ENCODE measurements around the gene CYP27B1.
A peak's percentile ranks its signal among the peaks of the same experiment; 100 is the strongest.

CYP27B1 gene, protein sequence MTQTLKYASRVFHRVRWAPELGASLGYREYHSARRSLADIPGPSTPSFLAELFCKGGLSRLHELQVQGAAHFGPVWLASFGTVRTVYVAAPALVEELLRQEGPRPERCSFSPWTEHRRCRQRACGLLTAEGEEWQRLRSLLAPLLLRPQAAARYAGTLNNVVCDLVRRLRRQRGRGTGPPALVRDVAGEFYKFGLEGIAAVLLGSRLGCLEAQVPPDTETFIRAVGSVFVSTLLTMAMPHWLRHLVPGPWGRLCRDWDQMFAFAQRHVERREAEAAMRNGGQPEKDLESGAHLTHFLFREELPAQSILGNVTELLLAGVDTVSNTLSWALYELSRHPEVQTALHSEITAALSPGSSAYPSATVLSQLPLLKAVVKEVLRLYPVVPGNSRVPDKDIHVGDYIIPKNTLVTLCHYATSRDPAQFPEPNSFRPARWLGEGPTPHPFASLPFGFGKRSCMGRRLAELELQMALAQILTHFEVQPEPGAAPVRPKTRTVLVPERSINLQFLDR

GRCh38 chr12:57766464-57767304 lies at the start of gene CYP27B1:
Gene CYP27B1, minus strand, starts transcription at chr12:57767078. Its CDS starts 37 bp downstream, at chr12:57767041.
- peak; percentile 64 for DNase-seq

- DNase-seq, result peak; percentile 37
Observed at GRCh38 chr12:57816001-57816854, 49.4 kb upstream of the CYP27B1 start.

DNA sequence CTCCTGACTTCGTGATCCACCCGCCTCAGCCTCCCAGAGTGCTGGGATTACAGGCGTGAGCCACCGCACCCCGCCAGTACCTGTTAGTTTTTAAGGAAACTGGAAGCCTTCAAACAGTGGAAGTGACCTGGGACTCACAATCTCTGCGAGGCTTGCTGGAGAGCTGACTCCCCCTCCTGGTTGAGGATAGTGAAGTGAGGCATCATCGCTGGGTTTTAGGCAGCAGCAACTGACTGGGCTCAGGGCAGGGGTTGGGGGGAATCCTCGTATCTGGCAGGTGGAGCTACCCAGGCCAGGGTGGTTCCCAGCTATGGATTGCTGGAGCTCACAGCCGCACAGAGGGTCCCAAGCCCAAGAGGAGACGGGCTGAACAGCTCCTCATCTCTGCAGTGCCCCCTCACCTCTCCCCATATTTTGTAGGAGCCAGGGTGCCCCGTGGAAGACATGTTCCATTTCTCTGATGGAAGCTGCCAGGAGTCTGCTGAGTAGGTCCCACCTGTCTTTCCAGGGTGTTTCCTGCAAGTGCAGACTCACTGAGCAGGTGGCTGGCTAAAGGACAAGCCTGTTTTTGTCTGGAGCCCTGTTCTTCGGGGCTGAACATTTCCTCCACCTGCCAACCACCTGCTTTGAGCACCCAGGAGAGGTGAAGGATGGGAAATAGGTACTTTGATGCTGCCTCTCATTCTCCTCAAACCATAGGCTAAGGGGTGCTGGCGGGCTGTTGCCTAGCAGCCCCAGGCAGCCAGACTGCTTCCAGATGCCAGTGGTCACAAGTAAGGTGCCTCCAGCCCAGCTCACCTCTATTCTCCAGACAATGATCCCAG lies 48.5 kb upstream of the CYP27B1 start:
- DNase-seq, result peak; percentile 95

DNA sequence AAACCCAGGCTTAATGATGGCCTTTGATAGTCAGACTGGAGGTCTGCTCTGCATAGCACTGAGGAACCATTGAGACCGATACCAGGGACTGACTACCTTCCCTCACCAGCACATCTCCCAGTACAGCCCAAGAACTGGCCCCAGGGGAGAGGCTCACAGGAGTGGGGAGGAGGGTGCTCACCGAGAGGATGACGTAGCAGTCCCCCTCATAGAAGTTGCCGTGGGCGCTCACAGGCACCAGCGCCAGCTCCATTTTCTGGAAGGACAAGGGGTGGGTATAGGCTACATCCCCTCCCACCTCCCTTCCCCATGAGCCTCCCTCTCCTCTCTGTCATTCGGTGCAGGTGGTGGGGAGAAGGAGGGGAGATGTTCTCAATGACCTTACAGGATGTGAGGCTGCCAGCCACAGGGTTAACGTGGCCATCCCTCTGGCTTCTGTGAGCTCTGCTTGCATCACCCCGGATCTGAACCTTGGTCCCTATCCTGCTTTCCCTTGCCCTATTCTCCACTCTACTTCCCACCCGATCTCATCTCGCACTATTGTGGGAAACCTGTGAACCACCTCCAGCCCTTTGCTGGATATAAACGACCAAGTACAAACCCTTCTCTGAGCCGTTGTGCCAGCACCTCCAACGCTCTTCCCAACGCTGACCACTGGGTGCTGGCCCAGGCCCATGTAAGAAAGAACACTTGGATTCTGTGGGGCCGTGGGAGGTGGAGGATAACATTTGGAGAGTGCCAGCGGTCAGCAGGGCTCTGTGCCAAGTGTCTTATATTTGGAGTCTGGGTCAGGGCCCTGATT lies 47.3 kb upstream of the CYP27B1 start:
- no peak for DNase-seq

DNA sequence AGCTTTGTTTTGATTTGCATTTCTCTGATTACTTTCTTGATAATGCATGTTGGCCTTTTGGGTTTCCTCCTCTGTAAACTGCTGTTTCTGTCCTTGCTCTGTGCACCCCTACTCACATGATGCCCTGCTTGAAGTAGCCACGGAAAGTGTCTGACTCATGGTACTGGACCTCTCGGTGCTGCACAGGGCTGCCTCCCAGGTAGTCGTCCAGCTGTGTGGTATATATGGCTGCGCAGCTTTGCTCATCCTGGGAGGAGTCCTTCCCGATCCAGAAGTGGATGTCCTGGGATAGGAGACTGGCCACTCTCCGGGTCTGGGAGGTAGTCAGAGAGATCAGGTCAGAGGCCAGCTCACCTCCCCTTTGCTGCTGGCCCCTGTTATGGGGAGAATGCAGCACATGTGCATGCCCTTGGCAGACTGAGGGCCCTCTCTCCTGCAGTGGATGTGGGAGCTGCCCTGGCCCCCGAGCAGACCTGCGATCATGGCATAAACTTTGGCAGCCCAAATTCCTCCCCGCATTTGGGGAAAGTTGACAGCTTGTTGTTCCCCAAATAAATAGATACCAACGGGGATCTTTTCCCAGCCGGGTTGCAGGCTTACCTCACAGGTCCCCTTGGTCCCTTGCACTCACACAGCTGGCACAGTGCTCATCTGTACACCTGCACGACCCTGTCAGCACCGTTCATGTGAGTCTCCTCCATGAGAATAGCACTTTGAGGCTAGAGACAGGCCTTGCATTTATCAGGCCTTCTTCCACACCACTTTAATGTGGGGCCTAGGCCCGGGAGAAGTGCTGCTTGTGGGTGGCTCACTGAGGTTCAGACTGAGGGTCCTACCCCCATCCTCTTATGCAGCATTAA lies 46.5 kb upstream of the CYP27B1 start:
- DNase-seq, result no peak

GRCh38 chr12:57811028-57811755 lies 44.3 kb upstream of the CYP27B1 start:
- peak; percentile 75 for DNase-seq

GRCh38 chr12:57810450-57810849 lies 43.6 kb upstream of the CYP27B1 start:
- DNase-seq, result no peak

GRCh38 chr12:57809425-57809824 lies 42.5 kb upstream of the CYP27B1 start:
- DNase-seq, result peak; percentile 40

DNA sequence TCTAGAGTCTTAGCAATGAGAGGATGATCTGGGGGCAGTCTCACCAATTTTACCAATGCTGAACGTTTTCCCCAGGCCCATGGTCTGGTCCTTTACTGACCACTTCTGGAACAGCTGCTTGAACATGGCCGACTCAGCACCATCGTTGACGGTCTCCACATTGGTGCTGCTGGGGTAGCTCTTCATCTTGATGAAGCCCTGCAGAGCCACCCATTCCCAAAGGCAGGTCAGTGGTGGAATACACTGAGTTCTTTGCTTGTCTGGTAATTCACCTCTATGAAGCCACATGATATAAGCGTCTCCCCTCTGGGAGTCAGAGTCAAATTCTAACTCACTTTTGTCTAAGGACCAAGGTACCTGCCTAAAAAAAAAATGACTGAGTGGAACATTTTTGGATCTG lies 41.5 kb upstream of the CYP27B1 start:
- DNase-seq, result no peak

- DNase-seq, result no peak
Observed at GRCh38 chr12:57807285-57807684, 40.4 kb upstream of the CYP27B1 start.

GRCh38 chr12:57806677-57807076 lies 39.8 kb upstream of the CYP27B1 start:
- DNase-seq, result no peak

DNA sequence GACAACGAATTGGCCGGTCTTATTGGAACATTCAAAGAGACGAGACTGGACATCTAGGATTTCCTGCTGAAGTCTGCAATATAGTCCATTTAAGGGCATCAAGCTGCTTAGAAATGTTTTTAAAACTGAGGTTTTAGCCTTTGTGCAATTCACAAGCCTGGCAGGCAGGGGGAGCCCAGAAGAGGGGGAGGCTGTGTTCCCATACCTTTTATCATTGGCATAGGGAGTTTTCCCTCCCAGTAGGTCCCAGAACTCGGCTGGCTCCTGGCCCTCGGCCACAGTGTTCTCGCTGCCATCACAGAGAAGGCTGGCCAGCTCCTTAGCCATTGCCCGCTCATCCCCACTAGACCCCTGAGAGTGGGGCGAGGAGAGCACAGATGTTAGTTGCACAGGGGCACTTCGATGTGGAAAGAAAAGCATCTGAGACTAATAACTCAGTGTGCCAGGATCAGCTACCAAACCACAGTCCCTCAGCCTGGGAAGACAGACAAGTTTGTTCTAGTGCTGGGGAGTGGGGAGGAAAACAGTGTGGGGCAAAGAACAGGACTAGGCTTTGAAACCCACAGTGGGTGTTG lies 36.5 kb upstream of the CYP27B1 start:
- peak; percentile 25 for DNase-seq

- DNase-seq, result no peak
Observed at GRCh38 chr12:57802607-57803006, 35.7 kb upstream of the CYP27B1 start.

GRCh38 chr12:57800965-57801364 lies 34.1 kb upstream of the CYP27B1 start:
- no peak for DNase-seq

DNA sequence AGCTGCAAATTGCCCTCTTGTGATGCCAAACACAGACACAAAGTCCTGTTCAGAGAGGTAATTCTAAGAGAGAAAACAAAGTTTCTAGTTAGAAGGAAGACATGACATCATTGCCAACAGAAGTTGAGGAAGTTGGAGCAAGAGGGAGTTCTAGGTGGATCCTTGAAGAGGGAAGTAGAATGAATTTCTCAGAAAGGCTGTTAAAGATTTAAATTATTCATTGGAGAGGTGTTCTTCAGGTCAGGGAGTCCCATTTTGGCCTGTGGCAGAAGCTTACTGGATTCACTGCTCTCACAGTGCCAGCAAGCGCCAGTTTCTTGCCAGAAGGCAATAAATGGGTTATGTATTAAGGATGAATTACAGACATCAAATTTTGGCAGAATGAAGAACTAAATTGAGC lies 31.1 kb upstream of the CYP27B1 start:
- DNase-seq, result no peak

DNA sequence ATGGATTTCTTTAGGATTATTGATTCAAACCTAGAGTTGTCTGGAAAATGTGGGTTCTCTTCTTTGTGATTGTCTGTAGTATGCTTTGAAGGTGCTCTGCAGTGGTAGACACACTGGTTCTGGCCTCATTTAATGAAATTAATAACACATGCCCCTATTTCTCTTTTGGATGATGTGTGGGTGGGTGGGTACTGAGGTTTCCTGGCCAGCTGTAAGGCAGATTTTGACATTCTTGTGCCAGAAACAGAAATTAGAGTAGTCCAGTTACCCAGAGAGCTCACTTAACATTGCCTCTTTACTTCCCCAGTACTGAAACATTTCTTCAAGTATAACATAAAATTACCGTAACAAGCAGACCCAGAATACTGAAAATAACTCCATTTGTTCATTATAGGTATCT lies 30.1 kb upstream of the CYP27B1 start:
- DNase-seq, result no peak

DNA sequence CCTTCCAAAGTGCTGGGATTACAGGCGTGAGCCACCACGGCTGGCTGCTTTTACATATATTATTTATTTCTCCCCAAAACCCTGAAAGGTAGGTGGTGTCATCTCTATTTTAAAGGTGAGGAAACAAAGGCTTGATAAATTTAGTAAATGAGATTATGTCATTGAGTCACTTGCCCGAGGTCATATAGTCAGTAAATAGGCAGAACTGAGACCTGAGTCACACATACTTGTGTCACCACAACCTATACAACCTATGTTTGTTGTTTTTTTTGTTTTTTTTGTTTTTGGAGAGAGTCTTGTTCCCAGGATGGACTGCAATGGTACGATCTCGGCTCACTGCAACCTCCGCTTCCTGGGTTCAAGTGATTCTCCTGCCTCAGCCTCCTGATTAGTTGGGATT lies 28.5 kb upstream of the CYP27B1 start:
- DNase-seq, result no peak

DNA sequence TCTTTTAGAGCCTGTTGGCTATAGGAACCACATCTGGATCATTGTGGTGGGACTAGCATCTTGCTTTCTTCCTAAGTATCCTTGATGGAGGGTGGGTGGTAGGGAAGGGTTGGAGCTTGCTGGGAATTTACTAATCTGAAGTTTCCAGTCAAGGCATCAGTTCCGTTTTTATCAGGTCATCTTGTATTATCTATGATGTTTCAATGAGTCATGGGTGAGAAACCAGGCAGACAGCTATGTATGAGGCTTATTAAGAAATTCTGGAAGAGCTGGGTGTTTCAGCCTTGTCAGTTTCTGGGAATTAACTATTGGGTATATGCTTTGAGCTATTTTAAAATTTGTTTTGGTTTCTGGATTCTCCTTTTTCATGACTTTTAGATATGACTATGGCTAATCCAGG lies 27.0 kb upstream of the CYP27B1 start:
- no peak for DNase-seq

DNA sequence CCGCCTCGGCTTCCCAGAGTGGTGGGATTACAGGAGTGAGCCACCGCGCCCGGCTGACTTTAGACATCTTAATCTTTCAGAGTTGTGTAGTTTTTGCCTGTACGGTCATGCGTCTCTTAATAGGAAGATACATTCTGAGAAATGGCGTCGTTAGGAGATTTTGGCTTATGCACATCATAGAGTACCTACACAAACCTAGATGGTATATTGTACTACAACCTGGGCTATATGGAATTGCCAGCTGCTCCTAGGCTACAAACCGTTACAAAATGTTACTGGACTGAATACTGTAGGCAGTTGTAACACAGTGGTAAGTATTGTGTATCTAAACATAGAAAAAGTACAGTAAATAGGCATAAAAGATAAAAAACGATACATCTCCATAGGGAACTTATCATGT lies 17.0 kb upstream of the CYP27B1 start:
- no peak for DNase-seq

Measured in NCI-H510A (cell line).